ENCODE data around the gene AHNAK2. TPM values are rescaled to one million over a fixed set of nuclear protein-coding genes. Genes with fewer than 3 reads are reported as not detected.

Gene AHNAK2
- total RNA-seq, 1 donor from 2014 or later, result 1.1 TPM

GRCh38 chr14:104993808-104994591, 15.8 kb upstream of the AHNAK2 start:
- Mint-ChIP-seq H3K36me3 (ENCODE audit: insufficient read depth) (peaks cover 15% of the 10 kb centered on the region), H3K4me1 (ENCODE audit: low read depth) (no peaks in the 10 kb centered on the region), H3K27ac (no peak overlapping the region), H3K9me3 (ENCODE audit: low read depth) (no peaks in the 10 kb centered on the region), H3K4me3 (ENCODE audit: low read depth) (no peak overlapping the region), H3K27me3 (no peaks in the 10 kb centered on the region)
- no peak for DNase-seq (ENCODE audit: low spot score, unreplicated experiment)
- no peak for TF ChIP-seq CTCF (IDR thresholded peaks at IDR 0.05; ENCODE audit: unreplicated experiment)

- H3K4me1 Mint-ChIP-seq (ENCODE audit: low read depth), result no peaks in the 10 kb centered on the region
- H3K27ac Mint-ChIP-seq, result no peak overlapping the region
- no peaks in the 10 kb centered on the region for H3K9me3 Mint-ChIP-seq (ENCODE audit: low read depth)
- H3K27me3 Mint-ChIP-seq, result no peaks in the 10 kb centered on the region
- H3K36me3 Mint-ChIP-seq (ENCODE audit: insufficient read depth), result peaks cover 15% of the 10 kb centered on the region
- no peak for TF ChIP-seq CTCF (IDR thresholded peaks at IDR 0.05; ENCODE audit: unreplicated experiment)
- no peak overlapping the region for H3K4me3 Mint-ChIP-seq (ENCODE audit: low read depth)
- no peak for DNase-seq (ENCODE audit: low spot score, unreplicated experiment)
These were observed 15.1 kb upstream of the AHNAK2 start for GRCh38 chr14:104993306-104993705.

- H3K27ac Mint-ChIP-seq, result no peak overlapping the region
- H3K9me3 Mint-ChIP-seq (ENCODE audit: low read depth), result no peaks in the 10 kb centered on the region
- H3K36me3 Mint-ChIP-seq (ENCODE audit: insufficient read depth), result peaks cover 15% of the 10 kb centered on the region
- no peaks in the 10 kb centered on the region for H3K4me1 Mint-ChIP-seq (ENCODE audit: low read depth)
- no peak for TF ChIP-seq CTCF (IDR thresholded peaks at IDR 0.05; ENCODE audit: unreplicated experiment)
- DNase-seq (ENCODE audit: low spot score, unreplicated experiment), result no peak
- no peak overlapping the region for H3K4me3 Mint-ChIP-seq (ENCODE audit: low read depth)
- H3K27me3 Mint-ChIP-seq, result no peaks in the 10 kb centered on the region
These were observed 14.3 kb upstream of the AHNAK2 start for GRCh38 chr14:104992501-104992900.

- Mint-ChIP-seq H3K27me3 (no peaks in the 10 kb centered on the region), H3K9me3 (ENCODE audit: low read depth) (no peaks in the 10 kb centered on the region), H3K4me1 (ENCODE audit: low read depth) (peaks cover 3% of the 10 kb centered on the region), H3K27ac (no peak overlapping the region), H3K4me3 (ENCODE audit: low read depth) (no peak overlapping the region), H3K36me3 (ENCODE audit: insufficient read depth) (peaks cover 10% of the 10 kb centered on the region)
- no peak for TF ChIP-seq CTCF (IDR thresholded peaks at IDR 0.05; ENCODE audit: unreplicated experiment)
- no peak for DNase-seq (ENCODE audit: low spot score, unreplicated experiment)
These were observed 13.7 kb upstream of the AHNAK2 start for GRCh38 chr14:104991896-104992230.

- TF ChIP-seq CTCF (IDR thresholded peaks at IDR 0.05; ENCODE audit: unreplicated experiment), result no peak
- Mint-ChIP-seq H3K9me3 (ENCODE audit: low read depth) (no peaks in the 10 kb centered on the region), H3K36me3 (ENCODE audit: insufficient read depth) (peaks cover 10% of the 10 kb centered on the region)
These were observed 11.8 kb upstream of the AHNAK2 start for GRCh38 chr14:104989951-104990303.

More at GRCh38 chr14:104989951-104990303, 11.8 kb upstream of the AHNAK2 start:
- DNase-seq (ENCODE audit: low spot score, unreplicated experiment), result no peak
- H3K27me3 Mint-ChIP-seq, result no peaks in the 10 kb centered on the region
- no peak overlapping the region for H3K4me3 Mint-ChIP-seq (ENCODE audit: low read depth)
- H3K27ac Mint-ChIP-seq, result no peak overlapping the region
- peaks cover 4% of the 10 kb centered on the region for H3K4me1 Mint-ChIP-seq (ENCODE audit: low read depth)

Data from progenitor cell of endocrine pancreas (in vitro differentiated cells).